WTC11 (cell line): ENCODE measurements around the gene TPD52L2.

Source experiments
- CTCF ChIP-seq: fragments of 200-600 bp; IDR thresholded peaks from 2 replicates; pipeline ENCODE4 v1.8.0; 2022; ENCODE audit warnings: antibody characterized with exemption
- E2F1 ChIP-seq: sonication (generic); formaldehyde crosslinking; IDR thresholded peaks from 2 replicates; pipeline ENCODE4 v1.8.0; 2022; ENCODE audit warnings: mild to moderate bottlenecking, missing genetic modification reagents
- E2F4 ChIP-seq: sonication (generic); formaldehyde crosslinking; IDR thresholded peaks from 2 replicates; pipeline ENCODE4 v1.8.1; 2022; ENCODE audit warnings: low read depth, mild to moderate bottlenecking, moderate library complexity, missing genetic modification reagents, borderline replicate concordance
- FOXP4 ChIP-seq: sonication (generic); formaldehyde crosslinking; IDR thresholded peaks from 2 replicates; pipeline ENCODE4 v1.8.0; 2022; ENCODE audit warnings: mild to moderate bottlenecking, missing genetic modification reagents
- JUN ChIP-seq: sonication (generic); formaldehyde crosslinking; IDR thresholded peaks from 2 replicates; pipeline ENCODE4 v1.8.0; 2023; ENCODE audit warnings: mild to moderate bottlenecking, missing genetic modification reagents
- NR2C2 ChIP-seq: sonication (generic); formaldehyde crosslinking; IDR thresholded peaks from 2 replicates; pipeline ENCODE4 v1.8.0; 2022; ENCODE audit warnings: mild to moderate bottlenecking, missing genetic modification reagents

- TF ChIP-seq E2F1 (CRISPR knock-in tag) (no peak), CTCF (no peak), NR2C2 (CRISPR knock-in tag) (no peak), FOXP4 (CRISPR knock-in tag) (no peak), JUN (CRISPR knock-in tag) (no peak), E2F4 (CRISPR knock-in tag) (no peak)
These were observed 58.6 kb downstream of the TPD52L2 start for GRCh38 chr20:63923651-63924050.
